GM18873 (cell line): ENCODE data around the gene TYRO3.
"Not testable (repeated sequence)": the region's sequence is repeated elsewhere in the genome, so short reads cannot be mapped to it uniquely, and the experiment has no call there.

Experiments
- ATAC-seq: cut with Tn5 transposase; IDR thresholded peaks from one replicate; pipeline ENCODE4 v1.9.1; 2021; ENCODE audit warnings: mild to moderate bottlenecking, moderate library complexity, moderate number of reproducible peaks; ENCODE audit not compliant: unreplicated experiment, low FRiP score

Gene TYRO3

GRCh38 chr15:41569232-41569631 lies 10.2 kb downstream of the TYRO3 start:
- ATAC-seq = not testable (repeated sequence)

- no peak for ATAC-seq
Measured at GRCh38 chr15:41570764-41571163, 11.8 kb downstream of the TYRO3 start.

GRCh38 chr15:41571948-41572347 lies 12.9 kb downstream of the TYRO3 start:
- no peak for ATAC-seq

DNA sequence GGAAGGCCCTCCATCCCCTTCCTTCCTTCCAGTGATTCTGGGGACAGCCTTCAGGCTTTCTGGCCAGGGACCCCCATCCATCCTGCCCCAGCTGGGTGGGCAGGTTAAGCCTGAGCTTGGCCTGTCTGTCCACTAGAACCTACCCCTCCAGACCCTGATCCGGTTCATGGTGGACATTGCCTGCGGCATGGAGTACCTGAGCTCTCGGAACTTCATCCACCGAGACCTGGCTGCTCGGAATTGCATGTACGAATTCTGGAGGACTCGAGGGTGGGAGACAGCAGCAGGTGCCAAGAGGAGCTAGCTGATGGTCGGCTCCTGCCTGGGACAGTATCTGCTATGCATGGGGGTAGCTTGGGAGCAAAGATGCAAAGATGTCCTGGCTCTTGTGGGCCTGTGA lies 13.9 kb downstream of the TYRO3 start:
- ATAC-seq = no peak

GRCh38 chr15:41573396-41573795 lies 14.4 kb downstream of the TYRO3 start:
- ATAC-seq = no peak

DNA sequence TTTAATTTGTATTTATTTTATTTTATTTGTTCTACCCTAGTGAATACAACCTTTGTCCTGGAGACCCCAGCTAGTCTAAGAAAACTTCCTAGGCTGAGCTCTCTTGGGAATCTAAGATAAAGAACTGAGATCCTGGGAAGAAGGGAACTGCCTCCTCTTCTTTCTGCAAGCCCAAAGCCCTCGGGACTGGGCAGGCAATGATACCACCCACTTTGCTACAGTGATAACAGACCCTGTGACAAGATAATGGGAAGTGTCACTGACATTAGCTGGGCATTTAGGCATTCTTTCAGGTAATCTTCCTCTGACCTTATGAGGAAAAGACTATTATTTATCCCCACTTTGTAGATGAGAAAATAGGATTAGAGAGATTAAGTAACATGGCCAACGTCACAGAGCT lies 15.1 kb downstream of the TYRO3 start:
- ATAC-seq = no peak

GRCh38 chr15:41575282-41575681 lies 16.3 kb downstream of the TYRO3 start:
- no peak for ATAC-seq

GRCh38 chr15:41577863-41578735 lies 19.1 kb downstream of the TYRO3 start:
- ATAC-seq = no peak

DNA sequence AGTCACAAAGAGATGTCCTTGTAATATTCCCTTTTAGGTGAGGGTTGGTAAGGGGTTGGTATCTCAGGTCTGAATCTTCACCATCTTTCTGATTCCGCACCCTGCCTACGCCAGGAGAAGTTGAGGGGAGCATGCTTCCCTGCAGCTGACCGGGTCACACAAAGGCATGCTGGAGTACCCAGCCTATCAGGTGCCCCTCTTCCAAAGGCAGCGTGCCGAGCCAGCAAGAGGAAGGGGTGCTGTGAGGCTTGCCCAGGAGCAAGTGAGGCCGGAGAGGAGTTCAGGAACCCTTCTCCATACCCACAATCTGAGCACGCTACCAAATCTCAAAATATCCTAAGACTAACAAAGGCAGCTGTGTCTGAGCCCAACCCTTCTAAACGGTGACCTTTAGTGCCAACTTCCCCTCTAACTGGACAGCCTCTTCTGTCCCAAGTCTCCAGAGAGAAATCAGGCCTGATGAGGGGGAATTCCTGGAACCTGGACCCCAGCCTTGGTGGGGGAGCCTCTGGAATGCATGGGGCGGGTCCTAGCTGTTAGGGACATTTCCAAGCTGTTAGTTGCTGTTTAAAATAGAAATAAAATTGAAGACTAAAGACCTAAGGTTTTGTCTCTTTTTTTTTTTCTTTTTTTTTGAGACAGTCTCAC lies 19.8 kb downstream of the TYRO3 start:
- no peak for ATAC-seq

GRCh38 chr15:41581110-41581509 lies 22.1 kb downstream of the TYRO3 start:
- no peak for ATAC-seq

GRCh38 chr15:41583795-41584194 lies 24.8 kb downstream of the TYRO3 start:
- no peak for ATAC-seq

- ATAC-seq = no peak
Measured at GRCh38 chr15:41584636-41585126, 25.7 kb downstream of the TYRO3 start.

DNA sequence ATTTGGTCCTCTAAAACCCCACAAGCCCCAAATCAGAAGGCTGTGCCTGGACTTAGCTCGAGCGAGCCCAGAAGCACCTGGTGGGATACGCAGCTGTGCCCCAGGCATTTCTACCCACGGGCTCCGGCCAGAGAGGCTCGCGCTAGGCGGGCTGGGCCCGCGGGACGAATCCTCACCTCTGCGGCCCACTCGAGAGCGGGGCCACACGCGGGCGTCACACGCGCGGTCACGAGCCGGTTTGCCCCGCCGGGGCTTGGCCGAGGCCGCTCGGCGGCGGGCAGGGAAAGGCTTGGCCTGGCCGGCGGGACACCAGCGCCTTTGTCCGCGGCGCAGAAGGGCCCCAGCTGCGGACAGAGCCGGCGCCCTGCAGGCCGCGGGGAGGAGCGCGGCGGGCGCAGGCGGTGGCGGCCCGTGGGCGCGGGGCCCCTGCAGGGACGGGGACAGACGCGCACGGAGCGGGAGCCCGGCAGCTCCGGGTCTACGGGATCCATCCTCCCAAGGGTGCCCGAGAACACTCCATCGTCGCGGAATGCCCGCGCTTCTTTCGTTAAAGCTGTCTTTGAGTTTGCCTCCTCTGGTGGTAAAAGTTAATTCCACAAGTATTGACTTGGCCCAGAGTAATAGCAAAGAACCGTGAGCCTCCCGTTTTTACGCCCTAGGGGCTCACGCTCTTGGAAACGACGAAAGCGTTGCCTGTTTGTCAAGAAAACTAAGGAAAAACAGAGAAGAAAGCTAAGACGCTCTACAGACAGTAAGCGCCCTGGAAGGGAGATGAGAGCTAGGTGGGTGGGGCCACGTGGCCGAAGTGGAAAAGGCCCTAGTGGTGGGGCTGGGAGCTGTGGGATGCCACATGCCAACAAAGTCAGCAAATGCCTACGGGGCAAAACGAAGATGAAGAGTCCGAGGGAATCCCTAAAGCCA lies 26.4 kb downstream of the TYRO3 start:
- ATAC-seq = no peak

- ATAC-seq = not testable (repeated sequence)
Measured at GRCh38 chr15:41586531-41587282, 27.7 kb downstream of the TYRO3 start.

DNA sequence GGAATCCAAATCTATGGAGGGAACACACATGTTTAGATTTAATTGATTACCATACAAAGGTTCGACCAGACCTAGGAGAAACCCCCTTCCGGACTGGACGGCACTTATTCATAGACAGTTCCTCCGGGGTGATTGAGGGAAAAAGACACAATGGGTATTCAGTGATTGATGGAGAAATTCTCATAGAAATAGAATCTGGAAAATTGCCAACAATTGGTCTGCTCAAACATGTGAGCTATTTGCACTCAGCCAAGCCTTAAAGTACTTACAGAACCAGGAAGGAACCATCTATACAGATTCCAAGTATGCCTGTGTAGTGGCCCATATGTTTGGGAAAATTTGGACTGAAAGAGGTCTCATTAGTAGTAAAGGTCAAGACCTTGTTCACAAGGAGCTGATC lies 30.0 kb downstream of the TYRO3 start:
- ATAC-seq = not testable (repeated sequence)

- ATAC-seq = not testable (repeated sequence)
Measured at GRCh38 chr15:41589571-41589970, 30.6 kb downstream of the TYRO3 start.

DNA sequence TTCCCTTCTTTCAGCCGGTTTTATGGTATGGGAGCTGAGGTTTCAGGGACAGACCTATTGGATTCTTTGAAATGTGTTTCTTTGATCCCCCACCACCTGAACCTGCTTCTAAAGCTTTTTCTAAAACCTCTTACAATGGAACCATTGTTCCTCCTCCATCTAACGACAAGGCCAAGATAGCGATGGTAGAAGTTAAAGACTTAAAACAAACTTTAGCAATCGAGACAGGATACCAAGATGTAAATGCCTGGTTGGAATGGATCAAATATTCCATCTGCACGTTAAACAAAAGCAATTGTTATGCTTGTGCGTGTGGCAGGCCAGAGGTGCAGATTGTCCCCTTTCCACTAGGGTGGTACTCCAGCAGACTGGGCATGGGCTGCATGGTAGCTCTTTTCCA lies 32.2 kb downstream of the TYRO3 start:
- not testable (repeated sequence) for ATAC-seq

DNA sequence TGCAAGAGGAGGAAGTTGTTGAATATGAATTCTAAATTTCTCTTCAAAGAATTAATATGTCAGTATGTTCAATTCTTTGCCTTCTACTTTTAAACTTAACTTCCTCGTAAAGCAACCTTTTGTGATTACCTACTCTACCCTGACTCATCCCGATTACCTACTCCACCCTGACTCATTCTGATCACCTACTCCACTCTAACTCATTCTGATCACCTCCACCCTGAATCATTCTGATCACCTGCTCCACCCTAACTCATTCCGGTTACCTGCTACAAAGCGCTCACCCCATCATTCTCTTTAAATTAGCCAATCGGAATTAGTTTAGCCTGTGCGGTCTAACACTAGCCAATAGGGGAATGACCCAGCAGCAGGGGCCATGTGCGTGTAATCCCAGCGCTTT lies 33.7 kb downstream of the TYRO3 start:
- ATAC-seq = not testable (repeated sequence)

- ATAC-seq = no peak
Measured at GRCh38 chr15:41594801-41595746, 36.1 kb downstream of the TYRO3 start.
